HG02623 (cell line): ENCODE data around the gene ZNF331.

Source experiments
- ATAC-seq: cut with Tn5 transposase; IDR thresholded peaks from one replicate; pipeline ENCODE4 v1.9.1; 2021; ENCODE audit warnings: moderate library complexity; ENCODE audit not compliant: unreplicated experiment

ZNF331 gene

DNA sequence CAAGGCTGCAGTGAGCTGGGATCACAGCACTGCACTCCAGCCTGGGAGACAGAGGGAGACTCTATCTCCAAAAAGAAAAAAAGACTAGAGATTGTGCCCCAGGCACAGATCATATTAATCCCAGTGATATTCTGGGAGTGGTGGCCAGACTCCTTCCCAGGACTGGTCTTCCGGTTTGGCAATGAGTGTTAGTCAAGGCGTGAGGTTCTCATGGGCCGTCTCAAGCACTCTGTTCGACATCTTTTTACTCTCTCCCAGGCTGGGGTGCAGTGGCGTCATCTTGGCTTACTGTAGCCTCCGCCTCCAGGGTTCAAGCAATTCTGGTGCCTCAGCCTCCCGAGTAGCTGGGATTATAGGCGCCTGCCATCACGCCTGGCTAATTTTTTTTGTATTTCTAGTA is 88.5 kb downstream of the ZNF331 start:
- no peak for ATAC-seq

DNA sequence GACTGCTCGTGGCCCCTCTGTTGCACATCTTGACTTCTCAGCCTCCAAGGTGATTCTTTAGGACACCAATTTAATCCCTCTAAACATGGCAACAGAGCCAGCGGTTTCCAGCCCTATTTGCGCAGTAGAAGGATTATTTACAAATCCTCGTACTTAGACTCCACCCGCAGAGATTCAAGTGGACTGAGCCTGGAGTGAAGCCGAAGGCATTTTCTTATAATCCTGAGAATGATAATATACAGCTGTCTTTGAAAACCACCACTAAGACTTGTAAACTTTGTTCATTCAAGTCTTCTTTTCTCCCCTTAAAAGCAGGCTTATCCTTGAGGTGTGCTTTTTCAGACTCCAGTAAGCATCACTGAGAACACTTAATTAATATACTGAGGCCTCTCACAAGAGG is 89.0 kb downstream of the ZNF331 start:
- no peak for ATAC-seq
